Measurements from ENCODE around the gene ARHGAP33. TPM values are rescaled to one million over a fixed set of nuclear protein-coding genes. Genes with fewer than 3 reads are reported as not detected.

ARHGAP33 gene
- total and polyA plus RNA-seq, 10 of the 15 experiments (the other 5 are each of a cell fraction or from before 2014, with no cell fraction given) = 0.05 to 22.9 (median 2.3) TPM; not detected in 1

DNA sequence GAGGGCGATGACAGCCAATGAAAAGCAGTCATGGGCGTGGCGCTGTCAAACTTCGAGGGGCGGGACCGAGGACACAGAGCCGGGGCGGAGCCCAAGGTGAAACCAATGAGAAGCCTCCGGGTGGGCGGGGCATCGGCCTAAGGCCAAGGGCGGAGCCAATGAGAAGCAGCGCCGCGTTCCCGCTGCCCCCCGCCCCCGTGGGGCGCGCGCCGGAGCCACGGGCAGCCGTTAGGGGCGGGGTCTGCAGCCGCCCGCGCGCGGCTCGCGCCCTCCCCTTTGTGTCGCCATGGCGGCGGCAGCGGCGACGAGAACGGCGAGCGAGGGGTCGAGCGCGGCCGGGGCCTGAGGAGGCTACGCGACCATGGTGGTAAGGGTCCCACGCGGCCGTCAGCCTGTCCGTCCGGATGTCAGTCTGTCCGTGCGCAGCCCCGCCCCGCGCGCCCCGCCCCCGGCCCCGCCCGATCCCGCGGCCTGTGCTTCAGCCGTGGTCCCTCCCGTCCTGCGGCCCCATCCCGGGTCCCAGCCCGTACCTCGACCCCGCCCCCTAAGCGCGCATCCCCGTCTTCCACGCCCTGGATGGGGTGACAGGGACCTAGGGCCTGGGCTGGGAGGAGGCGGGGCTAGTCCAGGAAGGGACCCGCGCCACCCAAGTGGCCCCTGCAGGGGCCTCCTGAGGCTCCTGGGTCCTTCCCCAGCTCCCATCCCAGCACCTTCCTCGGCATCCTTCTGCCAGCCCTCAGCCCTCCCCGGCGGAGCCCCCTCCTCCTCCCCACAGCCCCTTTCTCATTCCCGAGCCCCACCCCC lies at the start of gene ARHGAP33 (continued):
- TF ChIP-seq BCLAF1 (IDR thresholded peaks at IDR 0.05) (no peak), TCF12 (IDR thresholded peaks at IDR 0.05; ENCODE audit: low read depth, low read length) (no peak), ZSCAN29 (IDR thresholded peaks at IDR 0.05) (no peak), ZNF24 (IDR thresholded peaks at IDR 0.05) (no peak), SREBF2 (IDR thresholded peaks at IDR 0.05; ENCODE audit: low read length) (no peak), RB1 (IDR thresholded peaks at IDR 0.05; ENCODE audit: borderline replicate concordance) (peak; percentile 88; the same call in 1 of the 2 replicates), CHD1 (IDR thresholded peaks at IDR 0.05; ENCODE audit: low read depth, low read length) (no peak), MYB (IDR thresholded peaks at IDR 0.05; ENCODE audit: borderline replicate concordance, low read depth, low read length) (peak; percentile 58; the same call in 1 of the 2 replicates), SP1 (IDR thresholded peaks at IDR 0.05; ENCODE audit: low read depth, low read length) (peak; percentile 89), E2F4 (IDR thresholded peaks at IDR 0.05; ENCODE audit: low read depth, low read length) (0 out of 2 replicates have a peak, but pooled peaks have one; percentile 22), CEBPB (IDR thresholded peaks at IDR 0.05; ENCODE audit: borderline replicate concordance in 1 of 2, low read depth in 2 of 2, low read length in 2 of 2) (no peak), EZH2 (IDR thresholded peaks at IDR 0.05; ENCODE audit: borderline replicate concordance, control insufficient read depth, low read depth, low read length) (no peak), IRF3 (IDR thresholded peaks at IDR 0.05) (peak; percentile 72), BACH1 (IDR thresholded peaks at IDR 0.05; ENCODE audit: borderline replicate concordance) (peak; percentile 51; the same call in 1 of the 2 replicates), ZBTB11 (CRISPR knock-in tag; IDR thresholded peaks at IDR 0.05) (no peak), SRF (IDR thresholded peaks at IDR 0.05; ENCODE audit: low read depth in 2 of 2, low read length in 2 of 2) (no peak)
- TF ChIP-seq, protein P1, sequence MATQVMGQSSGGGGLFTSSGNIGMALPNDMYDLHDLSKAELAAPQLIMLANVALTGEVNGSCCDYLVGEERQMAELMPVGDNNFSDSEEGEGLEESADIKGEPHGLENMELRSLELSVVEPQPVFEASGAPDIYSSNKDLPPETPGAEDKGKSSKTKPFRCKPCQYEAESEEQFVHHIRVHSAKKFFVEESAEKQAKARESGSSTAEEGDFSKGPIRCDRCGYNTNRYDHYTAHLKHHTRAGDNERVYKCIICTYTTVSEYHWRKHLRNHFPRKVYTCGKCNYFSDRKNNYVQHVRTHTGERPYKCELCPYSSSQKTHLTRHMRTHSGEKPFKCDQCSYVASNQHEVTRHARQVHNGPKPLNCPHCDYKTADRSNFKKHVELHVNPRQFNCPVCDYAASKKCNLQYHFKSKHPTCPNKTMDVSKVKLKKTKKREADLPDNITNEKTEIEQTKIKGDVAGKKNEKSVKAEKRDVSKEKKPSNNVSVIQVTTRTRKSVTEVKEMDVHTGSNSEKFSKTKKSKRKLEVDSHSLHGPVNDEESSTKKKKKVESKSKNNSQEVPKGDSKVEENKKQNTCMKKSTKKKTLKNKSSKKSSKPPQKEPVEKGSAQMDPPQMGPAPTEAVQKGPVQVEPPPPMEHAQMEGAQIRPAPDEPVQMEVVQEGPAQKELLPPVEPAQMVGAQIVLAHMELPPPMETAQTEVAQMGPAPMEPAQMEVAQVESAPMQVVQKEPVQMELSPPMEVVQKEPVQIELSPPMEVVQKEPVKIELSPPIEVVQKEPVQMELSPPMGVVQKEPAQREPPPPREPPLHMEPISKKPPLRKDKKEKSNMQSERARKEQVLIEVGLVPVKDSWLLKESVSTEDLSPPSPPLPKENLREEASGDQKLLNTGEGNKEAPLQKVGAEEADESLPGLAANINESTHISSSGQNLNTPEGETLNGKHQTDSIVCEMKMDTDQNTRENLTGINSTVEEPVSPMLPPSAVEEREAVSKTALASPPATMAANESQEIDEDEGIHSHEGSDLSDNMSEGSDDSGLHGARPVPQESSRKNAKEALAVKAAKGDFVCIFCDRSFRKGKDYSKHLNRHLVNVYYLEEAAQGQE (IDR thresholded peaks at IDR 0.05; ENCODE audit: low read depth, low read length) = no peak
